HCT116 (cell line): ENCODE measurements around the gene NSMF.

Source experiments
- CTCF ChIP-seq, 3 experiments: fragments of 200-600 bp in 1 of 3; sonication (generic) in 1 of 3; IDR thresholded peaks in 2 of 3; conservative IDR thresholded peaks in 1 of 3; 2 replicates each; pipeline ENCODE4 v1.5.1; 2012 to 2017; ENCODE audit warnings: low read depth in 2 of 3, low read length in 2 of 3, antibody characterized with exemption in 1 of 3, borderline replicate concordance in 1 of 3, control low read depth in 1 of 3, mild to moderate bottlenecking in 1 of 3, mixed read lengths in 1 of 3, mixed run types in 1 of 3, moderate library complexity in 1 of 3; ENCODE audit not compliant: insufficient read depth in 1 of 3
- RAD21 ChIP-seq: IDR thresholded peaks from 2 replicates; pipeline ENCODE4 v1.6.1; 2012; ENCODE audit warnings: low read depth, mild to moderate bottlenecking
- SIN3A ChIP-seq: IDR thresholded peaks from 2 replicates; pipeline ENCODE4 v1.6.1; 2012; ENCODE audit warnings: low read depth
- YY1 ChIP-seq: IDR thresholded peaks from 2 replicates; pipeline ENCODE4 v1.6.1; 2011; ENCODE audit warnings: low read length, low read depth, moderate library complexity, mild to moderate bottlenecking; ENCODE audit not compliant: insufficient replicate concordance; ENCODE audit errors: extremely low read depth
- ZBTB33 ChIP-seq: IDR thresholded peaks from 2 replicates; pipeline ENCODE4 v1.6.1; 2011; ENCODE audit warnings: mild to moderate bottlenecking, low read length, moderate library complexity; ENCODE audit not compliant: insufficient replicate concordance; ENCODE audit errors: extremely low read depth

- no peak for TF ChIP-seq CTCF (IDR thresholded peaks at IDR 0.05 in 2 of 3, conservative IDR thresholded peaks at IDR 0.05 in 1 of 3; ENCODE audit: borderline replicate concordance in 1 of 3, insufficient read depth in 1 of 3, low read depth in 2 of 3, low read length in 2 of 3)
- no peak for TF ChIP-seq ZBTB33
- no peak for TF ChIP-seq RAD21
- TF ChIP-seq SIN3A = no peak
- TF ChIP-seq YY1 = no peak
These were observed 47.9 kb downstream of the NSMF start for GRCh38 chr9:137411260-137411644.
